Measurements from ENCODE around the gene FIGN.

FIGN gene

DNA sequence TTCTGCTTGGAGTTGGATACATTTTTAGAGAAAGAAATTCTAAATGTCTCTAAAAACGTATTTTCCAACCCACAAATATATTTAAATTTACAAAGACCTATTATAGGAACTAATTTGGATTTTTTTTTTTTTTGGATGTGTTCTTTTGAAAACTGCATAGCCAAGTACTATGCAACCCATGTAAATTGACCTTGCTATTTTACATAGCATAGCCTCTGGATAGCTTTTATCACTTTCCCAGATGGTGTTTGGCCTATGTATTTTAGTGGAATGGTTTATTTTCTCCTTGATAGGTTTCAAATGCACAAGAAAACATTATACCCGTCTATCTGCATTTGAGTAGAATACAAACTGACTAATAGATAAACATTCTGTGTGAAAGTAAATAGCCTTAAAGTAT is 130.0 kb downstream of the FIGN start:
- Histone ChIP-seq H3K9ac (ENCODE audit: low read length) (no peak overlapping the region), H3K36me3 (ENCODE audit: insufficient read depth, low read length) (peaks cover 10% of the 10 kb centered on the region)

DNA sequence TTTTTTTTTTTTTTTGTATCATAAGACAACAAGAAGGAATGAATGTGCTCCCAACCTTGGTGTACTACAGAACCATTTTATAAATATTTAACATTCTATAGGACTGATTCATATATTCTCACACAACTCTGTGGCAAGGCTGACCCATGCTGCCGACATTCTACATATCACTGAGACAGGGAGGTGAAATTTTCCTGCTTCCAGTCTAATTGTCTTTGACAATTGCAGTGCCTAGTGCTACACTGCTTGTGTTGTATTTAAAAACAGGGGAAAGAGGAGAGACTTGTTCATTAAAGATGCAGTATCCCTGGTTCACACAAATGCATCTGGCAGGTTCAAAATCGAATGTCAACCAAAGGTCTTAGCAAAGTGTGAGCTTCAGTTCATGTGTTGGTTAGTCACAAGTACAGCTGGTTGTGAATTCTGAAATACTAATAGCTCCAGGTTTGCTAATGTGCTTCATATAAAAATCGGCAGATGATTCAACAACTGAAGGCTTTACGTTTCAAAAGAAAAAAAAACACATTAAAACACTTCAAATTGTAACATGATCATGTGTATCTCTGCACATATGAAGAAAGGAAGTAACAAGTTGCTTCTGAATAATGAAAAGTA is 130.8 kb downstream of the FIGN start:
- H3K9me3 ChIP-seq (ENCODE audit: low read length), result no peaks in the 10 kb centered on the region
- H3K36me3 ChIP-seq (ENCODE audit: insufficient read depth, low read length), result peaks cover 3% of the 10 kb centered on the region

More for the DNA sequence above, 130.0 kb downstream of the FIGN start:
- no peak overlapping the region for H3K4me3 ChIP-seq (ENCODE audit: low read depth in 1 of 2, low read length in 2 of 2)
- no peaks in the 10 kb centered on the region for H3K4me1 ChIP-seq (ENCODE audit: insufficient read depth, low read length)
- no peak overlapping the region for H3K27ac ChIP-seq (ENCODE audit: low read depth, low read length)
- no peaks in the 10 kb centered on the region for H3K27me3 ChIP-seq (ENCODE audit: control insufficient read depth in 1 of 2, insufficient read depth in 2 of 2, low read length in 2 of 2)
- no peaks in the 10 kb centered on the region for H3K9me3 ChIP-seq (ENCODE audit: low read length)

DNA sequence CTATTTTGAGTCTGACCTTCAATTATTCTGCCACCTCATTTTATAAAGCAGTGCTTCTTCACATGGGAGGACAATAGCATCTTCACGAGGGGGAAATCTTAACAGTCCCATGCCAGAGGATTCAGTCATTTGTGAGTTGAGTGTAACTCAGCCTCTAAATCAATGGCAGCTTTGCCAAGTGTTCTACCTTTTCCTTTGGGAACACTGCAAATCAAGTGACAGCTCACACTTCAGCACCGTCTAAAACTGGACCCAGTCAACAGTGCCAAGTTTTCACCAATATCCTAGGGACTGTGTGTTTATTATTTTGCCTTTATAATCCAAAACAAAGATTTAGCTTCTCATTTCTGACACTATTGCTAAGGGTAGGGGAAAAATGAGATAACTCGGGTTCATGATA is 133.6 kb downstream of the FIGN start:
- no peaks in the 10 kb centered on the region for H3K4me1 ChIP-seq (ENCODE audit: insufficient read depth, low read length)
- no peaks in the 10 kb centered on the region for H3K9me3 ChIP-seq (ENCODE audit: low read length)
- H3K4me3 ChIP-seq (ENCODE audit: low read depth in 1 of 2, low read length in 2 of 2), result no peak overlapping the region
- no peaks in the 10 kb centered on the region for H3K36me3 ChIP-seq (ENCODE audit: insufficient read depth, low read length)
- H3K9ac ChIP-seq (ENCODE audit: low read length), result no peak overlapping the region
- H3K27me3 ChIP-seq (ENCODE audit: control insufficient read depth in 1 of 2, insufficient read depth in 2 of 2, low read length in 2 of 2), result no peaks in the 10 kb centered on the region
- no peak overlapping the region for H3K27ac ChIP-seq (ENCODE audit: low read depth, low read length)

More for the DNA sequence above, 130.8 kb downstream of the FIGN start:
- Histone ChIP-seq H3K9ac (ENCODE audit: low read length) (no peak overlapping the region), H3K27ac (ENCODE audit: low read depth, low read length) (no peak overlapping the region), H3K27me3 (ENCODE audit: control insufficient read depth in 1 of 2, insufficient read depth in 2 of 2, low read length in 2 of 2) (no peaks in the 10 kb centered on the region), H3K4me3 (ENCODE audit: low read depth in 1 of 2, low read length in 2 of 2) (no peak overlapping the region), H3K4me1 (ENCODE audit: insufficient read depth, low read length) (no peaks in the 10 kb centered on the region)

DNA sequence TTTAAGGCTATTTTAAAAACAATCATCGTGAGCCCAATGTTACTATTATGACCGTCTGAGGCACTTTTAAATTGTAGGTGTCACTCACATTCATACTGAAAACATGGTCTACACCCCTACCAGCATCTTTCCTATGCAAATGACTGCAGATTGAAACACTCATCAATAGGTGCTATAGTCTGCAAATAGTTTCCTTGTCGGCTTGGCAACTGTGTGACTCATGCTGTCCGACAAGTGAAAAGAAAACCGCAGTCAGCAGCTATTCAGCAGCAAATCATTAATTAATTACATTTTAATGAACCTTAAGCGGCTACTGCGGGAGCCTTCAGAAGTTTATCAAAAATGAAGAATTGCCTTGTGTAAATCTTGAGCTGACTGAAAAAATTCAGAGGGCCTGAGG is 134.4 kb downstream of the FIGN start:
- Histone ChIP-seq H3K9ac (ENCODE audit: low read length) (no peak overlapping the region), H3K4me1 (ENCODE audit: insufficient read depth, low read length) (no peaks in the 10 kb centered on the region), H3K27ac (ENCODE audit: low read depth, low read length) (no peak overlapping the region), H3K27me3 (ENCODE audit: control insufficient read depth in 1 of 2, insufficient read depth in 2 of 2, low read length in 2 of 2) (no peaks in the 10 kb centered on the region), H3K9me3 (ENCODE audit: low read length) (no peaks in the 10 kb centered on the region), H3K4me3 (ENCODE audit: low read depth in 1 of 2, low read length in 2 of 2) (no peak overlapping the region), H3K36me3 (ENCODE audit: insufficient read depth, low read length) (no peaks in the 10 kb centered on the region)

- H3K9ac ChIP-seq (ENCODE audit: low read length), result no peak overlapping the region
These were observed 135.0 kb downstream of the FIGN start for GRCh38 chr2:163600801-163601200.

GRCh38 chr2:163595028-163595427 is 140.8 kb downstream of the FIGN start:
- Histone ChIP-seq H3K4me1 (ENCODE audit: insufficient read depth, low read length) (no peaks in the 10 kb centered on the region), H3K27ac (ENCODE audit: low read depth, low read length) (no peak overlapping the region), H3K9me3 (ENCODE audit: low read length) (no peaks in the 10 kb centered on the region), H3K4me3 (ENCODE audit: low read depth in 1 of 2, low read length in 2 of 2) (no peak overlapping the region), H3K9ac (ENCODE audit: low read length) (no peak overlapping the region), H3K27me3 (ENCODE audit: control insufficient read depth in 1 of 2, insufficient read depth in 2 of 2, low read length in 2 of 2) (no peaks in the 10 kb centered on the region), H3K36me3 (ENCODE audit: insufficient read depth, low read length) (no peaks in the 10 kb centered on the region)

More at GRCh38 chr2:163600801-163601200, 135.0 kb downstream of the FIGN start:
- Histone ChIP-seq H3K27me3 (ENCODE audit: control insufficient read depth in 1 of 2, insufficient read depth in 2 of 2, low read length in 2 of 2) (no peaks in the 10 kb centered on the region), H3K9me3 (ENCODE audit: low read length) (no peaks in the 10 kb centered on the region), H3K4me1 (ENCODE audit: insufficient read depth, low read length) (no peaks in the 10 kb centered on the region), H3K27ac (ENCODE audit: low read depth, low read length) (no peak overlapping the region), H3K36me3 (ENCODE audit: insufficient read depth, low read length) (no peaks in the 10 kb centered on the region), H3K4me3 (ENCODE audit: low read depth in 1 of 2, low read length in 2 of 2) (no peak overlapping the region)

DNA sequence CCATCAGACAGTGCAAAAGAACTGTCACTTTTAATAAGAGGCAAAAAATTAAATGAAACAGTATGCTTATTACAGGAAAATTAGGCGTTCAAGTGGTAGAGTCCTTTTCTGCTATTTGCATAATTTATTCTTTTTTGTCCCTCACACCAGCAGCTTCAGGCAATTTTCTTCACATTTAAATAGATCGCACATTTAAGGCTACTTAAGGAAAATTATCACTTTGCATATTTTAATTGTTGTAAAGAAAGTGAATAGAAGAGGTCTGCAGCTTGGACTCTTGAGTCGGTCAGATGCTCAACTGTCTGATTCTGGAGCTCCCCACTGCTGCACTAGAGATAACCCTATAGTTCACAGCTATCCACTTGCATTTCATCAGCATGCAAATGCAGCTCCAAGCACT is 141.3 kb downstream of the FIGN start:
- Histone ChIP-seq H3K9me3 (ENCODE audit: low read length) (no peaks in the 10 kb centered on the region), H3K27me3 (ENCODE audit: control insufficient read depth in 1 of 2, insufficient read depth in 2 of 2, low read length in 2 of 2) (no peaks in the 10 kb centered on the region), H3K9ac (ENCODE audit: low read length) (no peak overlapping the region), H3K27ac (ENCODE audit: low read depth, low read length) (no peak overlapping the region), H3K4me3 (ENCODE audit: low read depth in 1 of 2, low read length in 2 of 2) (no peak overlapping the region), H3K36me3 (ENCODE audit: insufficient read depth, low read length) (no peaks in the 10 kb centered on the region), H3K4me1 (ENCODE audit: insufficient read depth, low read length) (no peaks in the 10 kb centered on the region)

- no peak overlapping the region for H3K9ac ChIP-seq (ENCODE audit: low read length)
- no peak overlapping the region for H3K4me3 ChIP-seq (ENCODE audit: low read depth in 1 of 2, low read length in 2 of 2)
- H3K36me3 ChIP-seq (ENCODE audit: insufficient read depth, low read length), result no peaks in the 10 kb centered on the region
- H3K27ac ChIP-seq (ENCODE audit: low read depth, low read length), result no peak overlapping the region
- H3K27me3 ChIP-seq (ENCODE audit: control insufficient read depth in 1 of 2, insufficient read depth in 2 of 2, low read length in 2 of 2), result no peaks in the 10 kb centered on the region
- no peaks in the 10 kb centered on the region for H3K4me1 ChIP-seq (ENCODE audit: insufficient read depth, low read length)
- no peaks in the 10 kb centered on the region for H3K9me3 ChIP-seq (ENCODE audit: low read length)
These were observed 141.8 kb downstream of the FIGN start for GRCh38 chr2:163593982-163594381.

GRCh38 chr2:163592954-163593622 is 142.7 kb downstream of the FIGN start:
- no peak overlapping the region for H3K4me3 ChIP-seq (ENCODE audit: low read depth in 1 of 2, low read length in 2 of 2)
- H3K4me1 ChIP-seq (ENCODE audit: insufficient read depth, low read length), result no peaks in the 10 kb centered on the region
- no peaks in the 10 kb centered on the region for H3K9me3 ChIP-seq (ENCODE audit: low read length)
- H3K27ac ChIP-seq (ENCODE audit: low read depth, low read length), result no peak overlapping the region
- H3K36me3 ChIP-seq (ENCODE audit: insufficient read depth, low read length), result no peaks in the 10 kb centered on the region
- no peak overlapping the region for H3K9ac ChIP-seq (ENCODE audit: low read length)
- no peaks in the 10 kb centered on the region for H3K27me3 ChIP-seq (ENCODE audit: control insufficient read depth in 1 of 2, insufficient read depth in 2 of 2, low read length in 2 of 2)

GRCh38 chr2:163591461-163591860 is 144.3 kb downstream of the FIGN start:
- no peaks in the 10 kb centered on the region for H3K36me3 ChIP-seq (ENCODE audit: insufficient read depth, low read length)
- H3K27ac ChIP-seq (ENCODE audit: low read depth, low read length), result no peak overlapping the region
- H3K9me3 ChIP-seq (ENCODE audit: low read length), result no peaks in the 10 kb centered on the region
- H3K4me3 ChIP-seq (ENCODE audit: low read depth in 1 of 2, low read length in 2 of 2), result no peak overlapping the region
- H3K27me3 ChIP-seq (ENCODE audit: control insufficient read depth in 1 of 2, insufficient read depth in 2 of 2, low read length in 2 of 2), result no peaks in the 10 kb centered on the region
- no peak overlapping the region for H3K9ac ChIP-seq (ENCODE audit: low read length)
- H3K4me1 ChIP-seq (ENCODE audit: insufficient read depth, low read length), result no peaks in the 10 kb centered on the region

GRCh38 chr2:163580757-163581156 is 155.1 kb downstream of the FIGN start:
- no peak overlapping the region for H3K9ac ChIP-seq (ENCODE audit: low read length)
- H3K4me1 ChIP-seq (ENCODE audit: insufficient read depth, low read length), result no peaks in the 10 kb centered on the region
- H3K27ac ChIP-seq (ENCODE audit: low read depth, low read length), result no peak overlapping the region
- H3K36me3 ChIP-seq (ENCODE audit: insufficient read depth, low read length), result no peaks in the 10 kb centered on the region
- H3K9me3 ChIP-seq (ENCODE audit: low read length), result no peaks in the 10 kb centered on the region
- no peak overlapping the region for H3K4me3 ChIP-seq (ENCODE audit: low read depth in 1 of 2, low read length in 2 of 2)
- no peaks in the 10 kb centered on the region for H3K27me3 ChIP-seq (ENCODE audit: control insufficient read depth in 1 of 2, insufficient read depth in 2 of 2, low read length in 2 of 2)

DNA sequence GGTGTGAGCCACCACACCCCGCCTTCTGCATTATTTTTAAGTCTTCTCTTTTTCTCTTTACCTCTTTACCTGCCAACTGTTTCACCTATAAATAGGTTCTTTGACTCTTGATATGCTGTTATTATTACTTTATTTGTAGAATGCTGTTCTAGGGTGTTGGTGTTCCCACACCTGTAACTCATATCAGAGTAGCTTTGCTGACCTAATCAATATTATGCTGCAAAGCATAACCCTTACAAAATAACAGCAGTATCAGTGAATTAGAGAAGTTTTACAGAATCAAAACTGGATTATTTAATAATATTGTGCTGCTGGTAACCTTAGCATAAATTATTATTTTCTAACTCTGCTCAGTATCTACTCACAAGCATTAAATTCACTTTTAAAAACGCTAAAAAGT is 161.5 kb downstream of the FIGN start:
- no peak overlapping the region for H3K27ac ChIP-seq (ENCODE audit: low read depth, low read length)
- H3K36me3 ChIP-seq (ENCODE audit: insufficient read depth, low read length), result no peaks in the 10 kb centered on the region
- no peaks in the 10 kb centered on the region for H3K9me3 ChIP-seq (ENCODE audit: low read length)
- H3K9ac ChIP-seq (ENCODE audit: low read length), result no peak overlapping the region
- no peak overlapping the region for H3K4me3 ChIP-seq (ENCODE audit: low read depth in 1 of 2, low read length in 2 of 2)
- no peaks in the 10 kb centered on the region for H3K27me3 ChIP-seq (ENCODE audit: control insufficient read depth in 1 of 2, insufficient read depth in 2 of 2, low read length in 2 of 2)
- H3K4me1 ChIP-seq (ENCODE audit: insufficient read depth, low read length), result no peaks in the 10 kb centered on the region
